ENCODE measurements around the gene MAP1B. TPM values are rescaled to one million over a fixed set of nuclear protein-coding genes. Genes with fewer than 3 reads are reported as not detected.

MAP1B gene
- total RNA-seq, 1 experiment from 2014 or later, result 163 TPM

DNA sequence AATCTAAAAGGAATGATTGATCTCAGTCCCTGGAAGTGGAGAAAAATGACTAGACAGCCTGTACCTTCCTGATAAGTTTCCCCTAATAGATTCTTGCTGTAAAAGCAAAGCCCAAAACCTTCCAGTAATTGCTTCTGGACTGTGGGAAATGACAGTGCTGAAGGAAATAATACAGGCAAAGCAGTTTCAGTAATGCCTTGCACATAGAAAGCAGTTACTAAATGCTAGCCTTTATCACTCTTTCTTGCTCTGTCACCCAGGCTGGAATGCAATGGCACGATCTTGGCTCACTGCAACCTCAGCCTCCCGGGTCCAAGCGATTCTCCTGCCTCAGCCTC, 50.3 kb downstream of the MAP1B start:
- intact Hi-C loops (cut with micrococcal nuclease; ENCODE audit: unreplicated experiment), result no loop called here
- Histone ChIP-seq H3K27me3 (ENCODE audit: insufficient read depth, low read depth) (no peaks in the 10 kb centered on the region), H3K9me3 (ENCODE audit: insufficient read depth, low read depth) (no peaks in the 10 kb centered on the region), H3F3A (ENCODE audit: insufficient read depth, low read depth) (no peaks in the 10 kb centered on the region), H3K4me2 (no peak overlapping the region), H4K20me1 (ENCODE audit: insufficient read depth) (no peaks in the 10 kb centered on the region), H3K4me1 (replicated peaks; ENCODE audit: insufficient read depth) (no peaks in the 10 kb centered on the region), H3K36me3 (ENCODE audit: low read depth) (no peaks in the 10 kb centered on the region), H3K9me2 (ENCODE audit: insufficient read depth) (no peaks in the 10 kb centered on the region), H3K79me2 (ENCODE audit: low read depth) (peaks cover 10% of the 10 kb centered on the region), H3K4me3 (no peak overlapping the region), H3K27ac (no peak overlapping the region), H2AFZ (no peak overlapping the region)
- no TSS peak for BruUV-seq (replicated peaks)
- ChIA-PET CTCF (no interaction called here), POLR2A (ENCODE audit: unreplicated experiment) (no interaction called here)
- no peak for TF ChIP-seq EZH2 (IDR thresholded peaks at IDR 0.05; ENCODE audit: low read depth)
- TF ChIP-seq, protein P1, sequence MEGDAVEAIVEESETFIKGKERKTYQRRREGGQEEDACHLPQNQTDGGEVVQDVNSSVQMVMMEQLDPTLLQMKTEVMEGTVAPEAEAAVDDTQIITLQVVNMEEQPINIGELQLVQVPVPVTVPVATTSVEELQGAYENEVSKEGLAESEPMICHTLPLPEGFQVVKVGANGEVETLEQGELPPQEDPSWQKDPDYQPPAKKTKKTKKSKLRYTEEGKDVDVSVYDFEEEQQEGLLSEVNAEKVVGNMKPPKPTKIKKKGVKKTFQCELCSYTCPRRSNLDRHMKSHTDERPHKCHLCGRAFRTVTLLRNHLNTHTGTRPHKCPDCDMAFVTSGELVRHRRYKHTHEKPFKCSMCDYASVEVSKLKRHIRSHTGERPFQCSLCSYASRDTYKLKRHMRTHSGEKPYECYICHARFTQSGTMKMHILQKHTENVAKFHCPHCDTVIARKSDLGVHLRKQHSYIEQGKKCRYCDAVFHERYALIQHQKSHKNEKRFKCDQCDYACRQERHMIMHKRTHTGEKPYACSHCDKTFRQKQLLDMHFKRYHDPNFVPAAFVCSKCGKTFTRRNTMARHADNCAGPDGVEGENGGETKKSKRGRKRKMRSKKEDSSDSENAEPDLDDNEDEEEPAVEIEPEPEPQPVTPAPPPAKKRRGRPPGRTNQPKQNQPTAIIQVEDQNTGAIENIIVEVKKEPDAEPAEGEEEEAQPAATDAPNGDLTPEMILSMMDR (conservative IDR thresholded peaks at IDR 0.05), result no peak
- DNase-seq, result no peak

DNA sequence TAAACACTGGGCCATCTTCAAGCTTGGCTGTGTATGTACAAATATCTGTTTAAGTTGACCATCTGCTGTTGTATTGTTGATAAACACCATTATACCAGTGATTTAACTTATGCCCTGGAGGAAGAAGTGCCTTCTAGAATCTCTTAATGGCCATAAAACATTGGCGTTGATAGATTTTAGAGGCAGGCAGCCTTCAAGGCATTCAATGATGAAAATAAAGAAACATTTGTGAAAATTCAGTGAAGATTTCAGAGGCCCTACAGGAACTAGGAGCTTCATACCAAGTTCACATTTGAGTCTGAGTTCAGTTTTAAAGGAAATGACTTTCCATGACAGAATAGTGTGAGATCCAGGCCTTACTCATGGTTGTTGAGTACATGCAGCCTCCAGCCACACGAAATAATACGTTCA, 52.2 kb downstream of the MAP1B start:
- H4K20me1 ChIP-seq (ENCODE audit: insufficient read depth), result no peaks in the 10 kb centered on the region
- no peaks in the 10 kb centered on the region for H3K9me3 ChIP-seq (ENCODE audit: insufficient read depth, low read depth)
- CTCF ChIA-PET, result no interaction called here

DNA sequence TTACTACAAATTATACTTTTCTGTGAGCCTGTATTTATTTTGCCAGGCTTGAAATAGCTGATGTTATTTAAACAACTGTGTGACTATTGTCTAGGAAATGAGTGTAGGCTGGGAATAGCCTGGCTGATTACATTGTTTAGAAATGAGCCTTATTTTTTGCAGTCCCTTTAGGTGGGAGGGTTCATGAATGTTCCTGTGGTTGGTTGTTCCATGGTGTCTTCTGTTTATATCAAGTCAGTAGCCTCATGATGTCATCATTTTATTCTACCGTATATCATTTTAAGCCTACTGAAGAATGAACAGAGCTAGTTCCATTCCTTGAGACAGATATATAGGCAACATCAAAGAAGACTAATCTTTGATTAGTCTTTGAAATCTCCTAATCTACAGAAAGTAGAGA, 53.1 kb downstream of the MAP1B start:
- Histone ChIP-seq H3K4me1 (replicated peaks; ENCODE audit: insufficient read depth) (no peaks in the 10 kb centered on the region), H3K4me3 (no peak overlapping the region), H3K79me2 (ENCODE audit: low read depth) (peaks cover 13% of the 10 kb centered on the region; the same call in 1 of the 2 replicates), H2AFZ (no peak overlapping the region), H3K27me3 (ENCODE audit: insufficient read depth, low read depth) (no peaks in the 10 kb centered on the region), H3K27ac (no peak overlapping the region), H4K20me1 (ENCODE audit: insufficient read depth) (no peaks in the 10 kb centered on the region; the same call in 1 of the 2 replicates), H3K9me2 (ENCODE audit: insufficient read depth) (no peaks in the 10 kb centered on the region), H3K36me3 (ENCODE audit: low read depth) (no peaks in the 10 kb centered on the region), H3F3A (ENCODE audit: insufficient read depth, low read depth) (no peaks in the 10 kb centered on the region), H3K9me3 (ENCODE audit: insufficient read depth, low read depth) (no peaks in the 10 kb centered on the region), H3K4me2 (no peak overlapping the region)
- intact Hi-C loops (cut with micrococcal nuclease; ENCODE audit: unreplicated experiment), result no loop called here
- CTCF ChIA-PET, result no interaction called here
- no peak for DNase-seq
- no peak for TF ChIP-seq EZH2 (IDR thresholded peaks at IDR 0.05; ENCODE audit: low read depth)
- TF ChIP-seq, protein P1 (conservative IDR thresholded peaks at IDR 0.05), result no peak
- BruUV-seq (replicated peaks), result no TSS peak
- POLR2A ChIA-PET (ENCODE audit: unreplicated experiment), result interaction anchor here (0.6 kb wide), 1 partner anchor 885 kb away, joined by 5 read pairs; no protein-coding TSS in a partner anchor

More for the DNA sequence above, 52.2 kb downstream of the MAP1B start:
- H3K79me2 ChIP-seq (ENCODE audit: low read depth), result peaks cover 13% of the 10 kb centered on the region; the same call in 1 of the 2 replicates
- no peak overlapping the region for H2AFZ ChIP-seq
- DNase-seq, result no peak
- intact Hi-C loops (cut with micrococcal nuclease; ENCODE audit: unreplicated experiment), result no loop called here
- H3K4me1 ChIP-seq (replicated peaks; ENCODE audit: insufficient read depth), result no peaks in the 10 kb centered on the region
- no peaks in the 10 kb centered on the region for H3K36me3 ChIP-seq (ENCODE audit: low read depth)
- no peak overlapping the region for H3K4me3 ChIP-seq
- TF ChIP-seq, protein P1 (conservative IDR thresholded peaks at IDR 0.05), result no peak
- no peak for TF ChIP-seq EZH2 (IDR thresholded peaks at IDR 0.05; ENCODE audit: low read depth)
- H3K9me2 ChIP-seq (ENCODE audit: insufficient read depth), result no peaks in the 10 kb centered on the region
- no peak overlapping the region for H3K4me2 ChIP-seq
- H3F3A ChIP-seq (ENCODE audit: insufficient read depth, low read depth), result no peaks in the 10 kb centered on the region
- no peaks in the 10 kb centered on the region for H3K27me3 ChIP-seq (ENCODE audit: insufficient read depth, low read depth)
- POLR2A ChIA-PET (ENCODE audit: unreplicated experiment), result interaction anchor here (0.6 kb wide), 1 partner anchor 886 kb away, joined by 5 read pairs; no protein-coding TSS in a partner anchor
- no peak overlapping the region for H3K27ac ChIP-seq
- BruUV-seq (replicated peaks), result no TSS peak
